ENCODE data around the gene DNAJC13.
"Not testable (repeated sequence)": the region's sequence is repeated elsewhere in the genome, so short reads cannot be mapped to it uniquely, and the experiment has no call there.

The DNAJC13 gene

GRCh38 chr3:132549169-132549568 is 131.9 kb downstream of the DNAJC13 start:
- DNase-seq: no peak

- no peak for DNase-seq
Observed at GRCh38 chr3:132549890-132550578, 132.7 kb downstream of the DNAJC13 start.

- DNase-seq: no peak
Observed at GRCh38 chr3:132550579-132551305, 133.4 kb downstream of the DNAJC13 start.

- no peak for DNase-seq
Observed at GRCh38 chr3:132553826-132554225, 136.5 kb downstream of the DNAJC13 start.

- DNase-seq: no peak
Observed at GRCh38 chr3:132554437-132554836, 137.1 kb downstream of the DNAJC13 start.

- DNase-seq: no peak
Observed at GRCh38 chr3:132555306-132556035, 138.2 kb downstream of the DNAJC13 start.

GRCh38 chr3:132556036-132556386 is 138.7 kb downstream of the DNAJC13 start:
- not testable (repeated sequence) for DNase-seq

- no peak for DNase-seq
Observed at GRCh38 chr3:132556508-132557159, 139.3 kb downstream of the DNAJC13 start.

- no peak for DNase-seq
Observed at GRCh38 chr3:132561003-132561402, 143.7 kb downstream of the DNAJC13 start.

- DNase-seq: no peak
Observed at GRCh38 chr3:132563420-132564069, 146.2 kb downstream of the DNAJC13 start.

GRCh38 chr3:132564070-132564465 is 146.8 kb downstream of the DNAJC13 start:
- DNase-seq: no peak

- no peak for DNase-seq
Observed at GRCh38 chr3:132568422-132568821, 151.1 kb downstream of the DNAJC13 start.

GRCh38 chr3:132569153-132569552 is 151.9 kb downstream of the DNAJC13 start:
- no peak for DNase-seq

- DNase-seq: no peak
Observed at GRCh38 chr3:132569580-132569979, 152.3 kb downstream of the DNAJC13 start.

GRCh38 chr3:132570016-132570415 is 152.7 kb downstream of the DNAJC13 start:
- DNase-seq: no peak

GRCh38 chr3:132573797-132574211 is 156.5 kb downstream of the DNAJC13 start:
- DNase-seq: no peak

- DNase-seq: no peak
Observed at GRCh38 chr3:132587401-132587800, 170.1 kb downstream of the DNAJC13 start.
